ENCODE data around the gene TRIM54.
"Not testable (repeated sequence)": the region's sequence is repeated elsewhere in the genome, so short reads cannot be mapped to it uniquely, and the experiment has no call there.

TRIM54 gene

DNA sequence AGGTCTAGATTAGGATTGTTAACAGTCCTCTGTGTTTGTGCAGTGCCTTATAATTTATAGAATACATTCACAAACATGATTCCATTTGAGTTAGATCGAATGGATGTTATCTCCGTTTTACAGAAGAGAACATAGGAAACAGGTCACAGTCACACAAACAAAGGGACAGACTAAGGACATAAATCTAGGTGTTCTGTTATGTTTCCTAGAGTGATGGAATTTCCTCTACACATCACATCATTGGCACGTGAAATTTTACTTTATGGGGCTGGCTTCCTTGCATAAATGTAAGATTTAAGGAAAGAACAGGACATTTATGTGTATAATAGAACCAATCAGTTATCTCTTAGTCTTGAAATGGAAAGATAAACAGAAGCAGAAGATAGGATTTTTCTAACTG, 6.4 kb downstream of the TRIM54 start:
- no peak for DNase-seq

DNA sequence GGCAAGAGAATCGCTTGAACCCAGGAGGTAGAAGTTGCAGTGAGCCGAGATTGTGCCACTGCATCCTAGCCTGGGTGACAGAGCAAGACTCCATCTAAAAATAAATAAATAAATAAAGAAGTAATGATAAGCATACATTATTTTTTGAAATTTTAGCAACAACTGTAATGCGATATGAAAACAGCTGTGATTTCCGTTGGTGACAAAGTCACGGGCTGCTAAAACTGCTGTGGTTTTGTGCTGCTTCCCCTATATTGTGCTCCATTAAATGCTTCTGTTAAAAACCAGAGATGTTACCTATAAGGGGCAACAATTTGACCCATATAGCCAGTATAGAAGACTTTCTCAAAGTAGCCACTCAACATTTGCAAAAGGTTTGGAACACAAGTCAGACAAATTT, 8.3 kb downstream of the TRIM54 start:
- no peak for DNase-seq

DNA sequence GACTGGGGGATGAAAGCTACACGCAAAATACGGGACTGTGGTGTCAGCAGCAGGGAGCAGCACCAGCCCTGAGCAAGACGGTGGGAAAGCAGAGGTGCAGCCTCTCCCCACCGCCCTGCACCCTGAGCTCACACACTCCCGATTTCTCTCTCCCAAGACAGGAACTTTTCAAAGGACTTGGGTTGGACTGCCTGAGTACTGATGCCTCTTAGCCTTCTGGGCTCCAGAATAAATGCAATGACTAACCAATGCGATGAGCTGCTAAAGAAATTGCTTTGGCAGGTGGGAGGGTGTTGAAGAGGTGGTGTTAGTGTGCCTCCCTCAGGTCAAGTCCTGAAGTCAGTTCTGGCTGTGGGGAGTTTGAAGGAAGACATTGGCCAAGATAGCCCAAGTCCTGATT, 9.6 kb downstream of the TRIM54 start:
- DNase-seq, result no peak

DNA sequence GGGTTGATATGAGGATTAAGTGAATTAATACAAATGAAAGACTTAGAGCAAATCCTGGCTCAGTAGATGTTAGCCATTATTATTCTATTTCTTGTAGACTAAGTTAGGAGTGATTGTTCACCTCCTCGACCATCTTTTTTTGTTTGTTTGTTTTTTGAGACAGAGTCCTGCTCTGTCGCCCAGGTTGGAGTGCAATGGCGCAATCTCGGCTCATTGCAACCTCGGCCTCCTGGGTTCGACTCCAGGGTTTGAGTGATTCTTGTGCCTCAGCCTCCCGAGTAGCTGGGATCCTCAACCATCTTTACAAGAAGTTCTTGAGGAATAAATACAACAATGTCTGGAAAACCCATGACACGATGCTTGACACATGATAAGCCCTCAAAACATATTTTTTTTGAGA, 12.7 kb downstream of the TRIM54 start:
- no peak for DNase-seq

DNA sequence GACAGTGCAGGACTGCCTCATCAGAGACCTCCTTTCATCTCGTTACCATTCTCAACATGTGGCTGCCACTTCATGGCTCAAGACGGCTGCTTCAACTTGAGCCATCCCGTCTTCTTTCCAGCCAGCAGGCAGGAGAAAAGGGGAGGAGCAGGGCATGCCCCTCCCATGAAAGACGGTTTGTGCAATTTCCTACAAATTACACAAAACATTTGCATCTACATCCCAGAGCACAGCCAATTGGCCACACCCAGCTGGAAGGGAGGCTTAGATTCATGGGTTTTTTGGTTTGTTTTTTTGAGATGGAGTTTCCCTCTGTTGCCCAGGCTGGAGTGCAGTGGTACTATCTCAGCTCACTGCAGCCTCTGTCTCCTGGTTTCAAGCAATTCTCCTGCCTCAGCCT, 14.3 kb downstream of the TRIM54 start:
- no peak for DNase-seq

DNA sequence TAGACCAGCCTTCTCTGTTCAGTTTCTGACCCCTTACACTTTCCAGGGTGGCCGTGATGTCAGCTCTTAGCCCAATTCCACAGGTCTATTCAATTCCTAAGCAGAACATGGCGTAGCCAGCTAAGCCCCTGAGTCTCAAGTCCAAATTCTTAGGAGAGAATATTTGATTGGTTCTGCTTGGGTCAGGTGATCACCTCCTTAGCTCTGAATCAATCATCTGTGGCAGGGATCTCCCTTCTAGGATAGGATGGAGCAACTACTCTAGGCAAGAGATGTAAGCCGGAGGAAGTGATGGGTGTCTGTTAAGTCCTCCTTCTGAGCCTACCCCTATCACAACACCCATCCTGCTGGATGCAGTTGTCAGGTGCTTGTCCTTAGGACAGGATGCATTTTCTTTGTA, 15.0 kb downstream of the TRIM54 start:
- DNase-seq, result no peak

DNA sequence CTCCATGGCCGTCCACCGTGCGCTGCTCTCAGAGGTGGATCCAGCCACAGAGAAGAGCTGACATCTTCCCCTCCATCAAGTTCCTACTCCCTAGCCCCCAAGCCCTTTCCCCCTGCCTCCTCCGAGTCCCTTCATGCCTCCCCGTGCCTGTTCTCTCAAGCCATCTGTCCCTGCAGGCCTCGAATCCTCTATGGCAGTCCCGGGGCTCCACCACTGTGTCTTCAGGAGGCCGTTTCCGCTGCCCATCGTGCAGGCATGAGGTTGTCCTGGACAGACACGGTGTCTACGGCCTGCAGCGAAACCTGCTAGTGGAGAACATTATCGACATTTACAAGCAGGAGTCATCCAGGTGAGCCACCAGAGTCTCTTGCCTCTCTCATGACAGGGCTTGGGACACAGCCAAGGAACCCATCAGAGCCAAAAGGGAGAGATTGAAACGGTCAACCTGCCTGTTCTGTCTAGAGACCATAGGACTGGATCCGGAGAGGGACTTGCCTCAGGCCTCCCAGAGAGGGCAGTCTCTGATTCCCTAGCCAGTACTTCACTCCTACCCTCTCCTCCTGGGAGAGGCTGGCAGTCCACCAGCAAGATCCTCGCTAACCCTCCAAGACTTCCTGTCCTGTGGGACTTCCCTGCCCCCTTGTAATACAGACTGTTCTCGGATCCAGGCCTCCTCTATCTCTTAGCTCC, 16.3 kb downstream of the TRIM54 start:
- no peak for DNase-seq

DNA sequence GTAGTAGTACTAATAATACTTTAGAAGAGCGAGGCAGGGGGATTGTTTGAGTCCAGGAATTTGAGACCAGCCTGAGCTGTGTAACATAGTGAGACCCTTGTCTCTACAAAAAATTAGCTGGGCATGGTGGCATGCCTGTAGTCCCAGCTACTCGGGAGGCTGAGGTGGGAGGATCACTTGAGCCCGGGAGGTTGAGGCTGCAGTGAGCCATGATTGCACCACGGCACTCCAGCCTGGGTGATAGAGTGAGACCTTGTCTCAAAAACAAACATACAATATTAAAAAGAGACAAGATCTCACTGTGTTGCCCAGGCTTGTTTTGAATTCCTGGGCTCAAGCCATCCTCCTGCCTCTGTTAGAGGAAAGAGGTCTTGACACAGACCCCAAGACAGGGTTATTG, 18.4 kb downstream of the TRIM54 start:
- not testable (repeated sequence) for DNase-seq

DNA sequence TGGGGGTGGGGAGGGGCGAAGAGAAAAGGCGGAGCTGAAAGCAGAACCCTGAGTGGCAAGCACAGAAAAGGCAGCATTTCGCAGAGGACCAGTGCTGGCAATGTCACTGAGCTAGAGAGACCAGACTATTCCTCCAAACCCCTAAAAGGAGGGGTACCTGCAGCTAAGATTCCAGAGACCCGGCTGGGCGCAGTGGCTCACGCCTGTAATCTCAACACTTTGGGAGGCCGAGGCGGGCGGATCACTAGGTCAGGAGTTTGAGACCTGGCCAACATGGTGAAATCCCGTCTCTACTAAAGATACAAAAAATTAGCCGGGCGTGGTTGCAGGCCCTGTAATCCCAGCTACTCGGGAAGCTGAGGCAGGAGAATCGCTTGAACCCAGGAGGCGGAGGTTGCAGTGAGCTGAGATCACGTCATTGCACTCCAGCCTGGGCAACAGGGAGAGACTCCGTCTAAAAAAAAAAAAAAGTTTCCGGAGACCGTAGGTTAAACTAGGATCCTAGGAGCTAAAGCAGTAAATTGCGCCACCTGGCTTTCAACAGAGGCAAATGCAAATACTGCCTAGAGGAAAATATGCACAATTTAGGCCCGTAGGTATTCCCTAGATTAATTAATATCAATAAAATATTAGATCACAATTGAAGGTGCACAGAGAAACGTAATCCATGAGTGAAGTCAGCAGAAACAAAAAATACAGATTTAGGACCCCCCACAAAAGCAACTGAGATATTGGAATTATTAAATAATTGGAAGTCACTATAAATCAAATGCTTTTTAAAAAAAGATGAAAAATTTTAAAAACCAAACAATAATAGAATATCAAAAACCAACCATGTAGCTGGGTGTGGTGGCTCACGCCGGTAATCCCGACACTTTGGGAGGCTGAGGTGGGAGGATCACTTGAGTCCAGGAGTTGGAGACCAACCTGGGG, 21.1 kb downstream of the TRIM54 start:
- peak; percentile 84 for DNase-seq

DNA sequence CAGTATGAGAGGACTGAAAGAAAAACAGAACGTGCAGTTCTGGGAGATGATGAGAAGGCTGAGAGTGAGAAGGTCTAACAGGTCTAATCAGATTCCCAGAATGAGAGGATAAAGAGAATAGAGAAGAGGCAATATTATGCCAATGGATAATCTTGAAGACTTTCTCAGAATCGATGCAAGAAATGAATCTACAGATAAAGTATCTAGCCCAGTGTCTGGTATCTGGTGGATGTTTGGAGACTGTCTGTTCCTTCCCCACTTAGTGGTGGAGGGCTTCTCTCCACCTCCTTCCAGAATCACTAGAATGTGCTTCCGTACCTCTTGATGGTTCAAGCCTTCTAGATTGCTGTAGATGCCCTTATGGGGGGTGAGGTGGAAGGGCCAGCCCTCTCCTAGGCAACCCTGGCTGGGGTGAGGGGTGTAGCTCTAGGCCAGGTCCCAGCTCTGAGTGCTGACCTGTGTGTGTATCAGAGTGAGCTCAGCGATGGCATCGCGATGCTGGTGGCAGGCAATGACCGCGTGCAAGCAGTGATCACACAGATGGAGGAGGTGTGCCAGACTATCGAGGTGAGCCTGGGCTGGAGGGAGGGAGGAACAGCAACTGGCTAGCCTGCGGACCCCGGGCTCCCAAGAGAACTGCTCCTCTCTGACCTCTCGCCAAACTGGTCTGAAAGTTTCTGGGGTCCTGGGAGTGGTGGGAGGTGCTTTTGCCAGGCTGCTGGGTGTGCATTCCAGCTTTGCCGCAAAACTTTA, 22.4 kb downstream of the TRIM54 start:
- no peak for DNase-seq

DNA sequence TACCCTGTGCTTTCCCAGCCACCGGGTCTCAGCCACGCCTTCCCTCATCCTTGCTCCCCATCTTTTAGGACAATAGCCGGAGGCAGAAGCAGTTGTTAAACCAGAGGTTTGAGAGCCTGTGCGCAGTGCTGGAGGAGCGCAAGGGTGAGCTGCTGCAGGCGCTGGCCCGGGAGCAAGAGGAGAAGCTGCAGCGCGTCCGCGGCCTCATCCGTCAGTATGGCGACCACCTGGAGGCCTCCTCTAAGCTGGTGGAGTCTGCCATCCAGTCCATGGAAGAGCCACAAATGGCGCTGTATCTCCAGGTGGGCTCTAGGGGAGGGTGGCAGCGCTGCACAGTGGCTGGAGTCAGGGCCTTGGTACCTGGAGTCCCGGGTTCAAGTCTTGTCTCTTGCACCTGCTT, 23.3 kb downstream of the TRIM54 start:
- DNase-seq, result no peak

DNA sequence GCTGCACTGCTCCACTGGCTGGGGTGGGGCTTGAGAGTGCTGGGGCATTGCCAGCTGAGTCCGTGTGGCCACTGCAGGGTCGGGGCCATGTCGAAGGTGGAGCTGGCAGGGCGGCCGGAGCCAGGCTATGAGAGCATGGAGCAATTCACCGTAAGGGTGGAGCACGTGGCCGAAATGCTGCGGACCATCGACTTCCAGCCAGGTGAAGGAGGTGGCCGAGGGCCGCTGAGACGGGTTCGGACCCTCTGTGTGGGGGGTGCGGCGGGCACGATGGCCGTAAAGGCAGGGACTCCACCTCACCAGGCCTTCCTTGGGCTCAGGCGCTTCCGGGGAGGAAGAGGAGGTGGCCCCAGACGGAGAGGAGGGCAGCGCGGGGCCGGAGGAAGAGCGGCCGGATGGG, 23.9 kb downstream of the TRIM54 start:
- DNase-seq, result no peak

DNA sequence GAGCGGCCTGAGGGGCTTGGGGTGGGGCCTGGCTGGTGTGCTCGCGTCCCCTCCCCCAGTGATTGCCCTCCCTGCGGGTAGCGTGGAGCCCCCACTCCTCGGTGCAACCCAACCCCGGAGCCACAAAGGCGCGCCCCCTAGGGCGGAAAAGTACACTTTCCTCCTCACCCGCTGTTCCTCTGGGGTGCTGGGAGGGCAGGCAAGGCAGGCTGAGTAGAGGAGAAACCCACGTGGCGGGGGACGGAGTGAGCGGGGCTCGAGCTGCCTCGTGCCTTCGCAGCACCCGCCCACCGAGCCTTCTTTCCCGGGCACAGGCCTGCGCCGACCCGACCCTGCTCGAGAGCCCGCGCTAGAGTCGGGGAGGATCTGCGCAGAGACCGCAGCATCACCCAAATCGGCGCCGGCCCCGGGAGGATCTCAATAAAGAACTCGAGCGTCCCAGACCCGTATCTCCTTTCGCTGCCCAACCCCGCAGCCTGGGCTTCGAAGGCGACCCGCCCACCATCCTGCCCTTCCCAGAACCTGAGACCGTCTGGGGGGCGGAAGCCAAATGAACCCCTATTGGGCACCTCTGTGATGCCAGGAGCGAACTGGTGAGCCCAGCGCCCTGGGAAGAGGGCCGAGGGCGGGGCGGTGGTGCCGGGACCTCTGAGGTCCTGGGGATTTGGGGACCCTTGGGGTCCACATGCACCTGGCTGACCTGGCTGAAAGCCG, 24.5 kb downstream of the TRIM54 start:
- DNase-seq, result peak; percentile 47

DNA sequence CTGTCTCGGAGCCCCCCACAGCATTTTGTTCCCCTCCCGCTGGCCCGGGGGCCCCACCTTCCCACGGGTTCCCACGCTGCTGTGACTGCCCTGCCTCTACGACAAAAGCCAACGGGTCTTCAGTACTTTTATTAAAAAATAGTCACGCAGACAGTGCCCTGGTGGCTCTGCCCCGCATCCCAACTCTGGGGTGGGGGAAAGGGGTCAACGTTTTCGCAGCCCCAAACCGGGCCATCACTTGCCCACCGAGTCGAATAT, 25.0 kb downstream of the TRIM54 start:
- DNase-seq, result no peak

DNA sequence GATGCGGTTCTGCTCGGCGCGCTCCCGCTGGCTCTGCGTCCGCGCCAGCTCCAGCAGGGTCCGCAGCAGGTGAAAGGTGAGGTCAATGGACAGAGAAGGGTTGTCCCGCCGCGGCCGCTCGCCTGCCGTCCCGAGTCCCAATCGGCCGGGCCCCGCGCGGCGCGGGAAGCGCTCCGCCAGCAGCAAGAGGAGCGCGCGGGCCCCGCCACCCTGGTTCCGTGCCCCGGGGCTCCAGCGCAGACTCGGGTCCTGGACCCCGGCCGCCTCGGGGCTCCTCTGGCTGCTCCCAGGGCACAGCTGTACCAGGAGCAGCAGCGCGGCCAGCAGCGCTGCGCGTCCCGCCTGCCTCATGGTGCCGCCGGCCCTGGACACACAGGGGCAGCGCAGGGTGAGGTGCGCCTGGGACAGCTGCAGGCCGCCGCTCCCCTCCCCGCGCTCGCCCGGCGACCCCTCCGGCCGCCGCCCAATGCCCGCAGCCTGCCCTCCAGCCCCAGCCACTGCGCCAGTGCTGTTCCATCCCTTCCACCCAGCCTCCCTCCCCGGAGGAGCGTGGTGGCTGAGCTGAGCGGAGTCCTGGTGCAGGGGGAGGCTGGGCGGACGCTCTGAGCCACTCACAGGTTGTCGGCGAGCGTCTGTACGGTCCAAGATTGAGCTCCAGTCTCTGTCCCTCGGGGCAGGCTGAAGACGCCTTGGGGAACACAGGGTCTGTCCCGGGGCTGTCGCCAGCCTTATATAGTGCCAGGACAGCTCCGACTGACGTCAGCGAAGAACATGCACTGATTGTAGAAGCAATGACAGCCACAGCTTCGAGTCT, 25.5 kb downstream of the TRIM54 start:
- DNase-seq, result peak; percentile 33

DNA sequence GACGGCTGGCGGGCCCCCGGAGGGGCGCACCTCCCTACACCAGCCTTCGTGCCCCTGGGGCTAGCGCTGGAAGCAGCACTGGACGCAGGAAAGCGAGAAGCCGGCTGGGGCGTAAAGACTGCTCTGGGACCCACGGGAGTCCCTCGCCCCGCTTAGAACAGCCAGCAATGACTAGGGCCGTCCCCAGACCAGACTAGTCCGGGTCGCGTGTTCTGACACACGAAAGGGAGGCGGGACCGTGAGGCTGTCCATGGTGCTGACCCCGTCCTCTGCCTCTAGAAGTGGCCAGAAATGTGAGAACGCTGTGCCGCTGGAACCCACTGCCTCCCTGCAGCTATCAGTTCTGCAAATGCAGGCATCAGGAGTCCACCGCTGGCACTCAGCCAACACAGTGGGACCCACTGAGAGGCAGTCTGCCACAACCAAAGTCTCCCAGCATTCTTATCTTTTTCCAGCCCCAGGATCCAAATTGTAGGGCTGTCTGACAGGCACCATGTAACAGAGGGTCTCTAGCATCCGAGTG, 26.2 kb downstream of the TRIM54 start, which contains the start of gene UCN:
Gene UCN, minus strand, starts transcription at position 87 of the 523 bp plus-strand sequence. CDS start 550 bp downstream, outside the sequence.
- peak; percentile 63 for DNase-seq

DNA sequence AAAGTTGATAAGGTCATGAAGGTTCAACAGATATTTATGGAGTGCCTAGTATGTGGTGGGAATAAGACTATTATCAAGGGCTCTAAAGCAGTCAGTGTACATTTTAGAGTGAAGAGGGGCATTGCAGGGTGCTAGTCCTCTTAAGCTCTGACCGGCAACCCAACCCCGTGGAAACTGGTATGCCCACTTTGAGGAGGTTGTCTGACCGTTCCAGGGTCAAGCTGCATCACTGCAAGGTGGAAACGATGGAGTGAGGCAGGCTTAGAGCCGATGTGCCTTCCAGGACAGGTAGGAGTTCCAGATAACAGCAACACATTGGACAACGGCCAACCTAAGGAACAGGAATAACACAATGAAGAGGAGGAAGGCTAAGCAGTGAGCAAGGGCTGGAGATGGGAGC, 27.4 kb downstream of the TRIM54 start:
- DNase-seq, result no peak

DNA sequence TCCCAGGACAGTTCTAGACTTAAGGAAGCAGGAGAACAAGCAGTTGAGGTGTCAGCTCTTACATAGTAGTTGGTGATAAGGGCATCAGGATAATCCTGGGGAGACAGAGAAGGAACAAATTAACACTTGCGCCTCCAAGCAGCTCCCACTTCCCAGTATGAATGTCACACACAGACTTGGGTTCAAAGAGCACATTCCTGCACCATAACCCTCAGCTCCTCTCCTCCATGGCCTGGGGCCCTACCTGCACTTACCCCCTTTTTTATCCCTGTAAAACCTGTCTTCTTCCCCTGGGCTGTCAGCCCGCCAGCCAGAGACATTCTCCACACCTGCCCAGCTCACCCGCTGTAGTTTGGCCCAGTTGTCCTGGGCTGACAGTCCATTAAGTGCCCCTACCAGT, 29.9 kb downstream of the TRIM54 start:
- DNase-seq, result no peak

DNA sequence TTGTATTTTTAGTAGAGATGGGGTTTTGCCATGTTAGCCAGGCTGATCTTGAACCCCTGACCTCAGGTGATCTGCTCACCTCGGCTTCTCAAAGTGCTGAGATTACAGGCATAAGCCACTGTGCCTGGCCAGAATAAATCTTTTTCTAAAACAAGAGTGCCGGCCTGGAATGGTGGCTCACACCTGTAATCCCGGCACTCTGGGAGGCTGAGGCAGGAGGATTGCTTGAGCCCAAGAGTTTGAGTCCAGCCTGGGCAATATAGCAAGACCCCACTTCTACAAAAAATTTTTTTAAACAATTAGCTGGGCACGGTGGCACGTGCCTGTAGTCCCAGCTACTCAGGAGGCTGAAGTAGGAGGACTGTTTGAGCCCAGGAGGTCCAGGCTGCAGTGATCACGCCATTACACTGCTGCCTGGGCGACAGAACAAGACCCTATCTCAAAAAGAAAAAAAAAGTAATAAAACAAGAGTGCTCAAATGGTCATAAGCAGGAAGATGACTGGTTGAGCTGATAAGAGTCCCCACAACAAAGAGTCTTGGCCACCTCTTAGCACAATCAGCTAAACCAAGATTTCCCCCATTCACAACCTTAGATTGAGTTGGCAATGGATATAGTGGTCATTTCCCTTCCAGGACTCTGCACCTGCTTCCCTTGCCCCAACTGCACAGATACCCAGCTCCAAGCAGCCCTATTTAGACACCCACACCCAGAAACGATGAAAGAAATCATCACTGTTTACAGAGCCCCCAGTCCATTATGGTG, 31.8 kb downstream of the TRIM54 start:
- no peak for DNase-seq

DNA sequence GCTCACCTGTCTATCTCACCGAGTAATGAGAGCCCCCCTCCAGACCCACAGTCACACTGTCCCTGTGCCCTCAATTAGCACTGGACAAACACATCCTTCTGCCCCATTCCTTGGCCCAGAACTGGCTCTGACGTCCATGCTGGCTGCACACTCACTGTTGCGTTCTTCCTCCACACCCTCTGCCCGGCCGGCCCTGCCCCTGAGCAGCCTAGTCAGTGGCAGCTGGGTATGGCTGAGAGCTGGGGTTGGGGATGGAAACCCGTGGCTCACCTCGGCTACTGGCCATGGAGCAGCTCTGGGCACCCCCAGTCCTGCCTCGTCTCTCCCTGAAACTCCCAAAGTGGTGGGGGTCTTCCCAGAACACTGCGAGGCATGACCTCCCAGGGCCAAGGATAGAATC, 32.5 kb downstream of the TRIM54 start:
- no peak for DNase-seq

DNA sequence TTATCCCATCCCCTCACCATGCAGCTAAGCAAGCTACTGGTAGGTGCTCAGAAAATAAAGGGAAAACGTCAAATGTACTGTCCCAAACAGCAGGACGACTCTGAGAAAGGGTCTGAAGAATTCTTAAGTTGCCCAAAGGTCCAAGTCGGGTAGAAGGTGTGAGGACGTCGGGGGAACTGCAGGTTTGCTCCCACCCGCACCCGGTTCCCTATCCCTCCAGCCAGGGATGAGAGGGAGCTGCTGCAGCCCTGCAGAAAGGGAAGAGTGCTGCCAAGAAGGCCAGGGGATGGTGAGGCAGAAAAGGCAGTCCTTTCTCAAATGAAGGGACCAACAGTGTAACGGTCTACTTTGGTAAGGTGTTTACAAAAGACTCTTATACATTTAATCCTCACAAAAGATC, 32.9 kb downstream of the TRIM54 start:
- no peak for DNase-seq

Data from NCI-H69 (cell line).